ENCODE measurements around the gene ZSCAN5B.
"Not testable (repeated sequence)": the region's sequence is repeated elsewhere in the genome, so short reads cannot be mapped to it uniquely, and the experiment has no call there.

Gene ZSCAN5B

GRCh38 chr19:56158170-56158757 is 39.3 kb downstream of the ZSCAN5B start:
- no peaks in the 10 kb centered on the region for H3K4me1 ChIP-seq (ENCODE audit: control insufficient read depth, insufficient read depth, low read length)
- H3K9ac ChIP-seq (ENCODE audit: low read length in 2 of 2): no peak overlapping the region
- H3K4me3 ChIP-seq (ENCODE audit: low read length in 2 of 2): no peak overlapping the region
- H3K36me3 ChIP-seq (ENCODE audit: control insufficient read depth in 2 of 2, insufficient read depth in 2 of 2, low read length in 2 of 2): peaks cover 13 to 31% of the 10 kb centered on the region in 2 donors
- H3K27ac ChIP-seq (ENCODE audit: low read length): no peak overlapping the region
- no peaks in the 10 kb centered on the region for H3K9me3 ChIP-seq (ENCODE audit: control insufficient read depth in 2 of 2, low read length in 2 of 2)
- H3K27me3 ChIP-seq (ENCODE audit: control insufficient read depth in 1 of 2, insufficient read depth in 2 of 2, low read length in 2 of 2): no peaks in the 10 kb centered on the region

- Histone ChIP-seq H3K9ac (ENCODE audit: low read length in 2 of 2) (no peak overlapping the region), H3K9me3 (ENCODE audit: control insufficient read depth in 2 of 2, low read length in 2 of 2) (no peaks in the 10 kb centered on the region), H3K36me3 (ENCODE audit: control insufficient read depth in 2 of 2, insufficient read depth in 2 of 2, low read length in 2 of 2) (peaks cover 13 to 30% of the 10 kb centered on the region in 2 donors), H3K4me1 (ENCODE audit: control insufficient read depth, insufficient read depth, low read length) (peaks cover 2% of the 10 kb centered on the region), H3K27me3 (ENCODE audit: control insufficient read depth in 1 of 2, insufficient read depth in 2 of 2, low read length in 2 of 2) (no peaks in the 10 kb centered on the region), H3K27ac (ENCODE audit: low read length) (no peak overlapping the region), H3K4me3 (ENCODE audit: low read length in 2 of 2) (no peak overlapping the region)
Observed at GRCh38 chr19:56156768-56157167, 40.8 kb downstream of the ZSCAN5B start.

GRCh38 chr19:56155124-56155687 is 42.4 kb downstream of the ZSCAN5B start:
- H3K4me3 ChIP-seq (ENCODE audit: low read length in 2 of 2): no peak overlapping the region
- no peaks in the 10 kb centered on the region for H3K9me3 ChIP-seq (ENCODE audit: control insufficient read depth in 2 of 2, low read length in 2 of 2)
- no peaks in the 10 kb centered on the region for H3K27me3 ChIP-seq (ENCODE audit: control insufficient read depth in 1 of 2, insufficient read depth in 2 of 2, low read length in 2 of 2)
- no peak overlapping the region for H3K9ac ChIP-seq (ENCODE audit: low read length in 2 of 2)
- H3K36me3 ChIP-seq (ENCODE audit: control insufficient read depth in 2 of 2, insufficient read depth in 2 of 2, low read length in 2 of 2): peaks cover 13 to 30% of the 10 kb centered on the region in 2 donors
- H3K27ac ChIP-seq (ENCODE audit: low read length): no peak overlapping the region
- peaks cover 2% of the 10 kb centered on the region for H3K4me1 ChIP-seq (ENCODE audit: control insufficient read depth, insufficient read depth, low read length)

GRCh38 chr19:56153507-56153906 is 44.1 kb downstream of the ZSCAN5B start:
- no peak overlapping the region for H3K4me3 ChIP-seq (ENCODE audit: low read length in 2 of 2)
- no peak overlapping the region for H3K9ac ChIP-seq (ENCODE audit: low read length in 2 of 2)
- H3K27me3 ChIP-seq (ENCODE audit: control insufficient read depth in 1 of 2, insufficient read depth in 2 of 2, low read length in 2 of 2): no peaks in the 10 kb centered on the region
- no peaks in the 10 kb centered on the region for H3K9me3 ChIP-seq (ENCODE audit: control insufficient read depth in 2 of 2, low read length in 2 of 2)
- H3K27ac ChIP-seq (ENCODE audit: low read length): no peak overlapping the region
- peaks cover 5 to 28% of the 10 kb centered on the region in 2 donors for H3K36me3 ChIP-seq (ENCODE audit: control insufficient read depth in 2 of 2, insufficient read depth in 2 of 2, low read length in 2 of 2)
- peaks cover 2% of the 10 kb centered on the region for H3K4me1 ChIP-seq (ENCODE audit: control insufficient read depth, insufficient read depth, low read length)

GRCh38 chr19:56152644-56153043 is 44.9 kb downstream of the ZSCAN5B start:
- H3K27ac ChIP-seq (ENCODE audit: low read length): no peak overlapping the region
- peaks cover 5 to 32% of the 10 kb centered on the region in 2 donors for H3K36me3 ChIP-seq (ENCODE audit: control insufficient read depth in 2 of 2, insufficient read depth in 2 of 2, low read length in 2 of 2)
- no peak overlapping the region for H3K4me3 ChIP-seq (ENCODE audit: low read length in 2 of 2)
- H3K27me3 ChIP-seq (ENCODE audit: control insufficient read depth in 1 of 2, insufficient read depth in 2 of 2, low read length in 2 of 2): no peaks in the 10 kb centered on the region
- peaks cover 2% of the 10 kb centered on the region for H3K4me1 ChIP-seq (ENCODE audit: control insufficient read depth, insufficient read depth, low read length)
- no peak overlapping the region for H3K9ac ChIP-seq (ENCODE audit: low read length in 2 of 2)
- no peaks in the 10 kb centered on the region for H3K9me3 ChIP-seq (ENCODE audit: control insufficient read depth in 2 of 2, low read length in 2 of 2)

- H3K36me3 ChIP-seq (ENCODE audit: control insufficient read depth in 2 of 2, insufficient read depth in 2 of 2, low read length in 2 of 2): peaks cover 0 to 27% of the 10 kb centered on the region in 2 donors
- H3K9ac ChIP-seq (ENCODE audit: low read length in 2 of 2): no peak overlapping the region
- H3K27ac ChIP-seq (ENCODE audit: low read length): no peak overlapping the region
- peaks cover 2% of the 10 kb centered on the region for H3K4me1 ChIP-seq (ENCODE audit: control insufficient read depth, insufficient read depth, low read length)
- no peak overlapping the region for H3K4me3 ChIP-seq (ENCODE audit: low read length in 2 of 2)
- no peaks in the 10 kb centered on the region for H3K27me3 ChIP-seq (ENCODE audit: control insufficient read depth in 1 of 2, insufficient read depth in 2 of 2, low read length in 2 of 2)
- no peaks in the 10 kb centered on the region for H3K9me3 ChIP-seq (ENCODE audit: control insufficient read depth in 2 of 2, low read length in 2 of 2)
Observed at GRCh38 chr19:56150358-56150757, 47.2 kb downstream of the ZSCAN5B start.

- no peak overlapping the region for H3K9ac ChIP-seq (ENCODE audit: low read length in 2 of 2)
- H3K27ac ChIP-seq (ENCODE audit: low read length): no peak overlapping the region
- no peaks in the 10 kb centered on the region for H3K27me3 ChIP-seq (ENCODE audit: control insufficient read depth in 1 of 2, insufficient read depth in 2 of 2, low read length in 2 of 2)
- no peak overlapping the region for H3K4me3 ChIP-seq (ENCODE audit: low read length in 2 of 2)
- H3K4me1 ChIP-seq (ENCODE audit: control insufficient read depth, insufficient read depth, low read length): peaks cover 2% of the 10 kb centered on the region
- peaks cover 0 to 21% of the 10 kb centered on the region in 2 donors for H3K36me3 ChIP-seq (ENCODE audit: control insufficient read depth in 2 of 2, insufficient read depth in 2 of 2, low read length in 2 of 2)
- no peaks in the 10 kb centered on the region for H3K9me3 ChIP-seq (ENCODE audit: control insufficient read depth in 2 of 2, low read length in 2 of 2)
Observed at GRCh38 chr19:56149656-56150038, 47.9 kb downstream of the ZSCAN5B start.

- H3K4me1 ChIP-seq (ENCODE audit: control insufficient read depth, insufficient read depth, low read length); H3K27me3 ChIP-seq (ENCODE audit: control insufficient read depth in 1 of 2, insufficient read depth in 2 of 2, low read length in 2 of 2); H3K9ac ChIP-seq (ENCODE audit: low read length in 2 of 2); H3K4me3 ChIP-seq (ENCODE audit: low read length in 2 of 2); H3K27ac ChIP-seq (ENCODE audit: low read length); H3K9me3 ChIP-seq (ENCODE audit: control insufficient read depth in 2 of 2, low read length in 2 of 2): not testable (repeated sequence)
- H3K36me3 ChIP-seq (ENCODE audit: control insufficient read depth in 2 of 2, insufficient read depth in 2 of 2, low read length in 2 of 2): peaks cover 0 to 19% of the 10 kb centered on the region in 2 donors
Observed at GRCh38 chr19:56148955-56149655, 48.5 kb downstream of the ZSCAN5B start.

GRCh38 chr19:56148096-56148495 is 49.5 kb downstream of the ZSCAN5B start:
- Histone ChIP-seq H3K27me3 (ENCODE audit: control insufficient read depth in 1 of 2, insufficient read depth in 2 of 2, low read length in 2 of 2) (no peaks in the 10 kb centered on the region), H3K4me1 (ENCODE audit: control insufficient read depth, insufficient read depth, low read length) (peaks cover 5% of the 10 kb centered on the region), H3K36me3 (ENCODE audit: control insufficient read depth in 2 of 2, insufficient read depth in 2 of 2, low read length in 2 of 2) (peaks cover 0 to 19% of the 10 kb centered on the region in 2 donors), H3K9ac (ENCODE audit: low read length in 2 of 2) (no peak overlapping the region), H3K9me3 (ENCODE audit: control insufficient read depth in 2 of 2, low read length in 2 of 2) (no peaks in the 10 kb centered on the region), H3K27ac (ENCODE audit: low read length) (no peak overlapping the region), H3K4me3 (ENCODE audit: low read length in 2 of 2) (no peak overlapping the region)

GRCh38 chr19:56147307-56147706 is 50.3 kb downstream of the ZSCAN5B start:
- Histone ChIP-seq H3K4me1 (ENCODE audit: control insufficient read depth, insufficient read depth, low read length) (peaks cover 6% of the 10 kb centered on the region), H3K9me3 (ENCODE audit: control insufficient read depth in 2 of 2, low read length in 2 of 2) (no peaks in the 10 kb centered on the region), H3K36me3 (ENCODE audit: control insufficient read depth in 2 of 2, insufficient read depth in 2 of 2, low read length in 2 of 2) (peaks cover 0 to 19% of the 10 kb centered on the region in 2 donors), H3K9ac (ENCODE audit: low read length in 2 of 2) (no peak overlapping the region), H3K4me3 (ENCODE audit: low read length in 2 of 2) (no peak overlapping the region), H3K27me3 (ENCODE audit: control insufficient read depth in 1 of 2, insufficient read depth in 2 of 2, low read length in 2 of 2) (no peaks in the 10 kb centered on the region), H3K27ac (ENCODE audit: low read length) (no peak overlapping the region)

- Histone ChIP-seq H3K4me3 (ENCODE audit: low read length in 2 of 2) (no peak overlapping the region), H3K27me3 (ENCODE audit: control insufficient read depth in 1 of 2, insufficient read depth in 2 of 2, low read length in 2 of 2) (no peaks in the 10 kb centered on the region), H3K4me1 (ENCODE audit: control insufficient read depth, insufficient read depth, low read length) (peaks cover 10% of the 10 kb centered on the region), H3K36me3 (ENCODE audit: control insufficient read depth in 2 of 2, insufficient read depth in 2 of 2, low read length in 2 of 2) (peaks cover 0 to 19% of the 10 kb centered on the region in 2 donors), H3K27ac (ENCODE audit: low read length) (no peak overlapping the region), H3K9ac (ENCODE audit: low read length in 2 of 2) (no peak overlapping the region), H3K9me3 (ENCODE audit: control insufficient read depth in 2 of 2, low read length in 2 of 2) (no peaks in the 10 kb centered on the region)
Observed at GRCh38 chr19:56146904-56147303, 50.7 kb downstream of the ZSCAN5B start.
